Tibial artery (tissue), 4 donors: ENCODE data around the gene SC5D.

Source experiments
- DNase-seq, 2 donors: peaks; one replicate each; pipeline ENCODE4 v3.0.0-alpha.2; 2019
- H3K27ac ChIP-seq, 2 donors: fragments of 200-600 bp; sonication (generic) in 1 of 2; 1 replicate in 1 of 2; 2 replicates in 1 of 2; pipeline ENCODE4 v1.5.1; 2018 to 2019; ENCODE audit warnings: mild to moderate bottlenecking in 1 of 2
- H3K27me3 ChIP-seq, 2 donors: fragments of 200-600 bp; sonication (generic) in 1 of 2; one replicate each; pipeline versions ENCODE4 v1.5.1 to v1.6.0; 2016 to 2019
- H3K36me3 ChIP-seq, 3 donors: fragments of 200-600 bp; sonication (generic) in 2 of 3; one replicate each; pipeline ENCODE4 v1.5.1; 2016 to 2019; ENCODE audit warnings: mild to moderate bottlenecking in 2 of 3
- H3K4me1 ChIP-seq, 4 donors: fragments of 200-600 bp; sonication (generic) in 2 of 4; 1 replicate in 3 of 4; 2 replicates in 1 of 4; pipeline ENCODE4 v1.5.1; 2016 to 2019
- H3K4me3 ChIP-seq, 2 donors: fragments of 200-600 bp; sonication (generic) in 1 of 2; 1 replicate in 1 of 2; 2 replicates in 1 of 2; pipeline ENCODE4 v1.5.1; 2018 to 2019; ENCODE audit warnings: mild to moderate bottlenecking in 2 of 2
- H3K9me3 ChIP-seq, 3 donors: fragments of 200-600 bp; sonication (generic) in 1 of 3; one replicate each; pipeline ENCODE4 v1.5.1; 2016 to 2019
- CTCF ChIP-seq, 2 experiments: fragments of 200-600 bp in 1 of 2; fragments of 450-650 bp in 1 of 2; IDR thresholded peaks; one replicate each; pipeline ENCODE4 v1.5.1; 2017 to 2019; ENCODE audit warnings: antibody characterized with exemption in 2 of 2, mild to moderate bottlenecking in 1 of 2, moderate library complexity in 1 of 2
- intact Hi-C: fragments of 100-400 bp; cut with DNase I; formaldehyde crosslinking; loops from one replicate; pipeline ENCODE4 v1.15.0; 2023; ENCODE audit warnings: low total_unique reads

SC5D gene

GRCh38 chr11:121337078-121337477, 44.5 kb downstream of the SC5D start:
- TF ChIP-seq CTCF (IDR thresholded peaks at IDR 0.05) = no peak
- Histone ChIP-seq H3K9me3 (no peaks in the 10 kb centered on the region), H3K4me3 (no peak overlapping the region), H3K36me3 (no peaks in the 10 kb centered on the region), H3K4me1 (peaks cover 0 to 3% (median 0%) of the 10 kb centered on the region in 4 donors), H3K27ac (no peak overlapping the region), H3K27me3 (peaks cover 0 to 13% of the 10 kb centered on the region in 2 donors)
- intact Hi-C loops = no loop called here
- DNase-seq = no peak

GRCh38 chr11:121337740-121338272, 45.2 kb downstream of the SC5D start:
- peaks cover 0 to 3% (median 0%) of the 10 kb centered on the region in 4 donors for H3K4me1 ChIP-seq
- H3K27ac ChIP-seq = no peak overlapping the region
- intact Hi-C loops = no loop called here
- H3K27me3 ChIP-seq = peaks cover 0 to 13% of the 10 kb centered on the region in 2 donors
- peak in 1 of 2 donors; percentile 53 for DNase-seq
- no peak for TF ChIP-seq CTCF (IDR thresholded peaks at IDR 0.05)
- no peaks in the 10 kb centered on the region for H3K36me3 ChIP-seq
- H3K9me3 ChIP-seq = no peaks in the 10 kb centered on the region
- H3K4me3 ChIP-seq = no peak overlapping the region

- intact Hi-C loops = no loop called here
- H3K36me3 ChIP-seq = no peaks in the 10 kb centered on the region
- H3K9me3 ChIP-seq = no peaks in the 10 kb centered on the region
- H3K27me3 ChIP-seq = peaks cover 0 to 10% of the 10 kb centered on the region in 2 donors
- H3K4me3 ChIP-seq = no peak overlapping the region
- no peak overlapping the region for H3K27ac ChIP-seq
- TF ChIP-seq CTCF (IDR thresholded peaks at IDR 0.05) = no peak
- H3K4me1 ChIP-seq = peaks cover 0 to 3% (median 0%) of the 10 kb centered on the region in 4 donors
- DNase-seq = no peak
Measured at GRCh38 chr11:121338536-121338935, 46.0 kb downstream of the SC5D start.

GRCh38 chr11:121340032-121340580, 47.5 kb downstream of the SC5D start:
- Histone ChIP-seq H3K4me1 (peaks cover 0 to 3% (median 0%) of the 10 kb centered on the region in 4 donors), H3K9me3 (no peaks in the 10 kb centered on the region), H3K27me3 (peaks cover 0 to 6% of the 10 kb centered on the region in 2 donors), H3K4me3 (no peak overlapping the region), H3K27ac (no peak overlapping the region), H3K36me3 (no peaks in the 10 kb centered on the region)
- intact Hi-C loops = no loop called here
- no peak for DNase-seq
- TF ChIP-seq CTCF (IDR thresholded peaks at IDR 0.05) = no peak

GRCh38 chr11:121341609-121342008, 49.0 kb downstream of the SC5D start:
- intact Hi-C loops = no loop called here
- DNase-seq = no peak
- H3K27me3 ChIP-seq = peaks cover 0 to 5% of the 10 kb centered on the region in 2 donors
- H3K27ac ChIP-seq = no peak overlapping the region
- peaks cover 0 to 3% (median 0%) of the 10 kb centered on the region in 4 donors for H3K4me1 ChIP-seq
- no peaks in the 10 kb centered on the region for H3K36me3 ChIP-seq
- TF ChIP-seq CTCF (IDR thresholded peaks at IDR 0.05) = no peak
- H3K9me3 ChIP-seq = no peaks in the 10 kb centered on the region
- H3K4me3 ChIP-seq = no peak overlapping the region
